Endodermal cell (in vitro differentiated cells): ENCODE measurements around the gene EFTUD2. TPM values are rescaled to one million over a fixed set of nuclear protein-coding genes. Genes with fewer than 3 reads are reported as not detected.

Experiments
- DNase-seq: peaks from one replicate; pipeline ENCODE4 v3.0.0-alpha.2; 2017
- H3K27ac ChIP-seq: 2 replicates; pipeline ENCODE4 v1.5.1; 2013; ENCODE audit warnings: mild to moderate bottlenecking, low read depth, low read length, moderate library complexity
- H3K27me3 ChIP-seq: 2 replicates; pipeline ENCODE4 v1.6.1; 2013; ENCODE audit warnings: mild to moderate bottlenecking, low read length, moderate library complexity; ENCODE audit not compliant: insufficient read depth, control insufficient read depth, poor library complexity, severe bottlenecking
- H3K36me3 ChIP-seq: 2 replicates; pipeline ENCODE4 v1.7.0; 2013; ENCODE audit warnings: mild to moderate bottlenecking, low read length, moderate library complexity; ENCODE audit not compliant: control insufficient read depth, insufficient read depth
- H3K4me1 ChIP-seq: one replicate; pipeline ENCODE4 v1.7.0; 2013; ENCODE audit warnings: low read length; ENCODE audit not compliant: control insufficient read depth, insufficient read depth
- H3K4me3 ChIP-seq: 2 replicates; pipeline ENCODE4 v1.5.1; 2013; ENCODE audit warnings: mild to moderate bottlenecking, low read length, moderate library complexity
- H3K9ac ChIP-seq: 2 replicates; pipeline ENCODE4 v1.6.1; 2013; ENCODE audit warnings: mild to moderate bottlenecking, low read length, moderate library complexity; ENCODE audit not compliant: poor library complexity, severe bottlenecking; ENCODE audit errors: extremely low read depth
- H3K9me3 ChIP-seq: 2 replicates; pipeline ENCODE4 v1.6.1; 2013; ENCODE audit warnings: mild to moderate bottlenecking, low read length, moderate library complexity; ENCODE audit not compliant: control insufficient read depth
- H3K27ac Mint-ChIP-seq: 2 replicates; pipeline ENCODE4 v1.8.0; 2020; ENCODE audit warnings: mixed read lengths
- H3K27me3 Mint-ChIP-seq: 2 replicates; pipeline ENCODE4 v1.8.0; 2021; ENCODE audit warnings: mild to moderate bottlenecking, mixed read lengths; ENCODE audit not compliant: insufficient read depth
- H3K36me3 Mint-ChIP-seq: 2 replicates; pipeline ENCODE4 v1.8.0; 2020; ENCODE audit warnings: low read depth, mixed read lengths
- H3K4me1 Mint-ChIP-seq: 2 replicates; pipeline ENCODE4 v1.8.0; 2020; ENCODE audit warnings: mixed read lengths
- H3K4me3 Mint-ChIP-seq: 2 replicates; pipeline ENCODE4 v1.8.0; 2020; ENCODE audit warnings: mild to moderate bottlenecking, moderate library complexity, mixed read lengths
- H3K9me3 Mint-ChIP-seq: 2 replicates; pipeline ENCODE4 v1.8.0; 2020; ENCODE audit warnings: mild to moderate bottlenecking, mixed read lengths
- WGBS, 2 experiments: methylation state at CpG; one replicate each; pipeline versions ENCODE4 v1.1.5 to v1.1.7; 2013; ENCODE audit warnings: missing lambda C conversion rate in 2 of 2, mixed read lengths in 1 of 2; ENCODE audit not compliant: insufficient coverage in 1 of 2, insufficient read length in 1 of 2; 5-methylcytosine and 5-hydroxymethylcytosine counted together
- long read RNA-seq, 4 experiments: library from polyadenylated mRNA in 2 of 4; library from RNA in 1 of 4; library from capped mRNA in 1 of 4; stranded (forward) in 3 of 4; unstranded in 1 of 4; transcript quantifications; one replicate each; pipeline ENCODE4 v2.0.0, GENCODE V29; 2020 to 2021; ENCODE audit warnings: inconsistent platforms in 1 of 4
- polyA plus RNA-seq, 2 experiments: library from polyadenylated mRNA; stranded (reverse); fragments of 50-300 nt; gene quantifications; one replicate each; pipeline ENCODE4 v1.2.3, GENCODE V29; 2013
- total RNA-seq, 2 donors: library from RNA; stranded (reverse); fragmentation: NEBNext Ultra II Directional in 1 of 2; extraction: Animal tissue kit (Norgen Biotek cat#: 25700) in 1 of 2; gene quantifications; 2 replicates in 1 of 2; 3 replicates in 1 of 2; pipeline ENCODE4 v1.2.1, GENCODE V29; 2021
- TF ChIP-seq, protein P1 (sequence below): fragments of 200-600 bp; sonication (generic); conservative IDR thresholded peaks from 2 replicates; pipeline ENCODE4 v1.5.0; 2021; ENCODE audit warnings: antibody characterized with exemption, mild to moderate bottlenecking

The EFTUD2 gene
- total RNA-seq: 100 to 1,000 TPM; 145 to 171 TPM
- 114 TPM for polyA plus RNA-seq (2013, experiment 1 of 2)
- polyA plus RNA-seq (2013, experiment 2 of 2): 101 TPM
- long read RNA-seq, experiment 1, full-length matches to known transcripts: 10 of 71 reads
- long read RNA-seq, experiment 1, partial matches to known transcripts: 47 of 71 reads
- long read RNA-seq, experiment 1, other reads (novel, unspliced or antisense): 14 of 71 reads
- long read RNA-seq, experiment 2, full-length matches to known transcripts: 273 of 352 reads
- long read RNA-seq, experiment 2, partial matches to known transcripts: 52 of 352 reads
- long read RNA-seq, experiment 2, other reads (novel, unspliced or antisense): 27 of 352 reads
- long read RNA-seq, experiment 3, full-length matches to known transcripts: 1,012 of 1,174 reads
- long read RNA-seq, experiment 3, partial matches to known transcripts: 106 of 1,174 reads
- long read RNA-seq, experiment 3, other reads (novel, unspliced or antisense): 56 of 1,174 reads
- long read RNA-seq, experiment 4, full-length matches to known transcripts: 19 of 32 reads
- long read RNA-seq, experiment 4, partial matches to known transcripts: 9 of 32 reads
- long read RNA-seq, experiment 4, other reads (novel, unspliced or antisense): 4 of 32 reads

DNA sequence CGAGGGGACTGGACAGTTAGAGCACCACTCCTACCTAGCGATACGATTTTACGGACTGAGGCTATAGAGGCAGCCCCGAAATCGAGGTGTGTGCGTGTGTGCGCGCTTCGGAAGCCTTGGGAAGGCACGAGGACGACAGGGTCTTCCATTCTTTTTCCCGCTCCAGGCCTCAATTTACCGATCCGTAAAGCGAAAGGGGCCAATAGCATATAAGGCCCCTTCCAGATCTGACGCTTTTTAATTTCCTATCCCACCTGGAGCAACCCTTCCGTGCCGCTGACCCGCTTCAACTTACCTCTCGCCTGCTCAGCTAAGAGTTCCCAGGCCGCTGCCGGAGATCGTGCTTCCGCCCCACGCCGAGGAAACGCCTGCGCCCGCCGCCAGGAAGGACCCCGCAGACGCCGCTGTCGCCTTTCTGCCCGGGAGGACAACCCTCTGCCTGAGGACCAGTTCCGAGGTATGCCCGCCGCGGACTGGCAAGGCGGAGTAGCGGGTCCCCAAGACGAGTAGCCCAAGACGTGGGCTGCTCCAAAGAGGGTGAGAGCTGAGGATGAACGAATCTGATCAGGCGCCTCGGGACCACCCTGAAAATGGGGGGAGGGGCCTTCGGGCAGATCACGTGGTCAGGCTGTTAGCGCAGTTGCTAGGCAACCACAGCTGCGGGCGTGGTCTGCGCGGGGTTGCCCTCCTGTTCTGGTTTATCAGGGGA lies at the start of gene EFTUD2:
EFTUD2 (minus strand) TSS at position 372 of the 709 bp plus-strand sequence. CDS start 4,924 bp downstream, outside the sequence.
- WGBS, 2 experiments: 0% methylated on average over 28 to 54 of the region's 54 CpGs
- Histone ChIP-seq H3K4me3 (peak within 1 kb of the TSS; percentile 100), H3K9me3 (no peaks in the 10 kb centered on the region), H3K27ac (peak within 1 kb of the TSS; percentile 100), H3K36me3 (peaks cover 15% of the 10 kb centered on the region), H3K4me1 (no peaks in the 10 kb centered on the region), H3K27me3 (no peaks in the 10 kb centered on the region), H3K9ac (peak within 1 kb of the TSS; percentile 99)
- TF ChIP-seq, protein P1, sequence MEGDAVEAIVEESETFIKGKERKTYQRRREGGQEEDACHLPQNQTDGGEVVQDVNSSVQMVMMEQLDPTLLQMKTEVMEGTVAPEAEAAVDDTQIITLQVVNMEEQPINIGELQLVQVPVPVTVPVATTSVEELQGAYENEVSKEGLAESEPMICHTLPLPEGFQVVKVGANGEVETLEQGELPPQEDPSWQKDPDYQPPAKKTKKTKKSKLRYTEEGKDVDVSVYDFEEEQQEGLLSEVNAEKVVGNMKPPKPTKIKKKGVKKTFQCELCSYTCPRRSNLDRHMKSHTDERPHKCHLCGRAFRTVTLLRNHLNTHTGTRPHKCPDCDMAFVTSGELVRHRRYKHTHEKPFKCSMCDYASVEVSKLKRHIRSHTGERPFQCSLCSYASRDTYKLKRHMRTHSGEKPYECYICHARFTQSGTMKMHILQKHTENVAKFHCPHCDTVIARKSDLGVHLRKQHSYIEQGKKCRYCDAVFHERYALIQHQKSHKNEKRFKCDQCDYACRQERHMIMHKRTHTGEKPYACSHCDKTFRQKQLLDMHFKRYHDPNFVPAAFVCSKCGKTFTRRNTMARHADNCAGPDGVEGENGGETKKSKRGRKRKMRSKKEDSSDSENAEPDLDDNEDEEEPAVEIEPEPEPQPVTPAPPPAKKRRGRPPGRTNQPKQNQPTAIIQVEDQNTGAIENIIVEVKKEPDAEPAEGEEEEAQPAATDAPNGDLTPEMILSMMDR: no peak
- H3K36me3 Mint-ChIP-seq: peaks cover 20% of the 10 kb centered on the region
- no peaks in the 10 kb centered on the region for H3K9me3 Mint-ChIP-seq
- peak within 1 kb of the TSS; percentile 93 for H3K4me3 Mint-ChIP-seq
- peak; percentile 97 for DNase-seq
- peak within 1 kb of the TSS; percentile 100 for H3K27ac Mint-ChIP-seq
- peaks cover 2% of the 10 kb centered on the region for H3K27me3 Mint-ChIP-seq
- H3K4me1 Mint-ChIP-seq: peaks cover 6% of the 10 kb centered on the region

GRCh38 chr17:44948315-44948795 lies 49.1 kb upstream of the EFTUD2 start:
- Histone ChIP-seq H3K36me3 (peaks cover 16% of the 10 kb centered on the region), H3K4me3 (peak overlapping the region; percentile 80), H3K4me1 (no peaks in the 10 kb centered on the region), H3K9me3 (no peaks in the 10 kb centered on the region), H3K27ac (no peak overlapping the region), H3K27me3 (peaks cover 6% of the 10 kb centered on the region), H3K9ac (peak overlapping the region; percentile 2)
- 90 to 100% methylated on average over 2 to 7 of the region's 7 CpGs for WGBS, 2 experiments
- peaks cover 5% of the 10 kb centered on the region for H3K27me3 Mint-ChIP-seq
- no peak overlapping the region for H3K27ac Mint-ChIP-seq
- no peak for DNase-seq
- H3K4me1 Mint-ChIP-seq: peaks cover 6% of the 10 kb centered on the region
- H3K36me3 Mint-ChIP-seq: peaks cover 13% of the 10 kb centered on the region
- H3K9me3 Mint-ChIP-seq: no peaks in the 10 kb centered on the region
- TF ChIP-seq, protein P1: no peak
- H3K4me3 Mint-ChIP-seq: peak overlapping the region; percentile 91
